Activated CD4-positive, alpha-beta T cell treated with anti-CD3 and anti-CD28 coated beads, Interleukin-2, amount 50 U/mL, for 4 hours (primary cell): ENCODE results near the gene TFCP2L1.
"Not testable (repeated sequence)": the region's sequence is repeated elsewhere in the genome, so short reads cannot be mapped to it uniquely, and the experiment has no call there.

ENCODE experiments used
- DNase-seq, 2 experiments: peaks; one replicate each; pipeline ENCODE4 v3.0.0-alpha.2; 2020

TFCP2L1 gene

DNA sequence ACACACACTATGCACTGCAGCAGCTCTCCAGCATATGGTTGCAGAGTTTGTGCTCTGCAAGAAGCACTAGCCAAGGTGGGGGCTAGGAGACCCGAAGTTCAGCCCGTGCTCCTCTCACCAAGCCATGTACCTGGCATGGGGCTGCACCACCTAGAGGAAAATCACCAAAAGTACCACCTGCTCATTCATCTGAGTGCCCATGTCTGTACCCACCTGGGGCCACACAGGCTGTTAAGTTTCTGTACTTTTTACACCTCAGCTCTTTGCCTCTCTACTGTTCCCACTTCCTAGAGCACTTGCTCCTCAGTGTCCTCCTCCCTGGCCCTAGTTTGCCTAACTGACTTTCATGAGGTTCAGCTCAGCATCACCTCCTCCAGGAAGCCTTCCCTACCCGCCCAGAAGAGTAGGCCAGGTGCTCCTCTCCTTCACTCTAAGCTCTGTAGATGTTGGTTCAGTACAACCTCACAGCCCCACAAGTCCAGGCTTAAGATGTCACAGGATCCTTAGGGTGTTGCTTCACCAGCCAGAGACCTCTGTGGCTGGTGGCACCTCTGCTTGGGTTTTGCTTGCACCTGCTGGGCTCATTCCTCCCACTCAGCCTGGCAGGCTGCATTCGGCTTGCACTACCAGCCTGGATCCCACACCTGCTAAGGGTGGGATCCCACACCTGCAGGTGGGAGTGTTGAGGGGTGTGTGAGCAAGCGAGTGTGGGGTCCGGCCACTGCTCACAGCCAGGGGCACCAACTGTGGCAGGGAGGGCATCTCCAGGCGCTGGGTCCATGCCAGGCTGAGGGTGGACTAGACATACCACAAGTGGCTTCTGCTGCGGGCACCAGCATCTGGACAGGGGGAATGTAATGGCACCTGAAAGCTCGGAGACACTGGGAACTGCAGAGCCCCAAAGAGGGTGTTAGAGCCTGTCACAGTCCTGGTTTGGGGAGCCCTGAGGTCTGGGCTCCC is 10.2 kb upstream of the TFCP2L1 start:
- no peak for DNase-seq

DNA sequence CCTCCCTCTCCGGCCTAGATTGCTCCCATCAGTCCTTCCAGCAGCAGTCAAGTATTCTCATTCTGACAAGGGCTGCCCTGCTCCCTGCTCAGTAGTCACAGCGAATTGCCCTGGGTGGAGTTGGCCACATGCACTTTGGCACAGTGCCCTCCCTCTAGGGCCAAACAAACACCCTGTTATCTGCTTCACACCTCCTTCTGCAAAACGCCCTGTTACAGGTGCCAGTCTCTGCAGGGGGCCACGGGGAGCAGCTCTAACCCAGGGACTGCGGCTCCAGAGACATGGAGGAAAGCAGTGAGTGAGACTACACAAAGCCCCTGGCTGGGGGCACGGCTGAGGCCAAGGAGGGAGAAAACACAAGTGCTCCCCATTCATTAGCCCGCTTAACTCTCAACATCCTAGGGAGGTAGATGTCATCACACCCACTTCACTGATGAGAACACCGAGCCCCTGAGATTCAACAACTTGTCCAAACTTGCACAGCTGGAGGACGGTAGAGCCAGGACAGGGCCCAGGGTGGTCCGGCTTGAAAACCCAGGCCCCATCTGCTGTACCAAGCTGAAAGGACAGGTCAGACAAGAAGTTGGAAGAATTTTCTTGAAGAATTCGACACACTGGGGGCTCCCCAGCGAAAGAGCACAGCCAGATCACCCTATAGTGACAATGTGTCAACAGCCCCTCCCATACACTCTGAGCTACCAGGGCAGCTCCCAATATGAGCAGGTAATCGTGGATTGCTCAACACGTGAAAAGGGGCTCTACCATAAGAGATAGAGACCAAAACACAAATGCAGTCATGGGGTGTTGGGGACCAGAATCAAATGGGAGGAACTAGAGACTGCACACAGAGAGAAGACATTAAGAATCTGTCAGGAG is 8.7 kb upstream of the TFCP2L1 start:
- no peak for DNase-seq

DNA sequence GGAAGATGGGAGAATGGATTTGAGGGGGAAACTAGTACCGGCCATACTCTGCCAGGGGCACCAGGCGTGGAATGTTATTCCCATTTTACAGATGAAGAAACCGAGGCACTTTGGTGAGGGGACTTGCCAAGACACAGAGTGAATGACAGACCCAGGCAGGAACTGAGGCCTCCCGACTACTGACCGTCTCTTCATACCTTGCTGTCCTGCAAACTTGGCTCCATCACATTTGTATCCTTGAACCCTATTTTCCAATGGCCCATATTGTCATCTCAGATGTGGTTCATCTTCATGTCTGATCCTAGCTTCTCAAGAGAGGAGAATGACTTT is 6.2 kb upstream of the TFCP2L1 start:
- DNase-seq: no peak

DNA sequence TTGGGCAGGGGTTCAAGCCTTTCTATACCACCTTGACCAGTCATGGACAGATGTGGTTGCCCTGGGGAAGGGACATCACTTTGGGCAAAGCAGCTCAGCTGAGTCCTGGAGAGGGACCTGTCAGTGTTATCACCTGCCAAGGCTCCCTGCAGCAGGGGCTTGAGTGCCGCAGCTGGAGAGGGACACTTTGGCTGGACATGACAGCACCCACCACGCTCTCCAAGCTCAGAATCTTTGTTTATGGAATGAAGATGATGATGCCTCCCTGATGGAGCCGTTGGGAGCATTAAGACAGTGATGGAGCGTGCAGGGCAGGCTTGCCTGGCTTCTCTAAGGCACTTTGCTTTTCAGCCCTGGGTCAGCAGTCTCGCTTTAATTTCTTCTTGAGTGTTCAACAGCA is 4.3 kb upstream of the TFCP2L1 start:
- no peak for DNase-seq

DNA sequence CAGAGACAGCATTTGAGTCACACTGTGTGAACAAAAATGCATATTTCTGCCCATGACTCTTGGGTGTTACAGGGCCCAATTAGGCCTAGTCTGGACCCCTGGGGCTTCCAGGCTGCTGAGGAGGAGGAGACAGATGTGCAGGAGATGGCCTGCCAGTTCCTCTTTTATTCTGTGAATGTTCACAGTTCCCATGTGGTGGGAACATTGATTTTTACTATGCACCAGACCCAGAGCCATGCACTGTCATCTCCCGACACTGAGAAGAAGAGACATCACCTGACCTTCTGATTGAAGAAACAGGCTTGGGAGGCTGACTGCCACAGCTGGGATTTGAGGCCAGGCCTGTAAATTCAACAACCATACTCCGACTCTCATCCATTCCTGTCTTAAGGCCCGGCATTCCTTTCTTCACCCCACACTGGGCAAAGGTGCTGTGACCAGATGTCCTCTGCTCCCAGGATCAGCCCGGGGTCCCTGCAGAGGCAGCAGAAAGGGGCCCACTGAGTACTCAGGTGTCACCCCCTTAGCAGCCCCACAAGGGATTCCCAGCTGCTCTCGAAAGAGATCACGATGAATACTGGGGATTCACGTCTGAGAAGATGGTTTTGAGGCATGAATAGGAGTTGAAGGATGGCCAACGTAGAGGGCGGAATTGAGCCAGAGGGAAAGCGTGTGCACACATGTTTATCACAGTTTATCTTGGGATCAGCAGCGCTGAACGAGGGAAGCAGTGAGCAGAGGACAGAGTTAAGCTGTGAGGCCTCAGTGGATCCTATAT is 3.6 kb upstream of the TFCP2L1 start:
- DNase-seq: no peak

DNA sequence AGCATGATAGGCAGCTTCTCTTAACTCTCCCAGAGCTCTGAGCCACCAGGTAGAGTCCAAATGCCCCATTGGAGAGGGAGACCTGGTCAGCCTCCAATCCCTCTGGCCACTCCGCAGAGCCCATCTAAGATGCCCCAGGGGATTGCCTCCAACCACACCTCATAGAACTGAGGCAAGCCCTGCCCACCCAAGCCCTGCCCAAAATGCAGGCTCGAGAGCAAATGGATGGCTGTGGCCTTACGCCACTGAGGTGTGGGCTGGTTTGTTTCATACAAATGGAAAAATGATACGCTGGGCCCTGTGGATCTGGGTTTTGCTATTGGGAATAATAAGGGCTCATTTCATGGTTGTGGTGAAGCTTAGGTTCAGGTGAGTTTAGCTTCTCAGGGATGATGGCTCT is 3.0 kb upstream of the TFCP2L1 start:
- no peak for DNase-seq

DNA sequence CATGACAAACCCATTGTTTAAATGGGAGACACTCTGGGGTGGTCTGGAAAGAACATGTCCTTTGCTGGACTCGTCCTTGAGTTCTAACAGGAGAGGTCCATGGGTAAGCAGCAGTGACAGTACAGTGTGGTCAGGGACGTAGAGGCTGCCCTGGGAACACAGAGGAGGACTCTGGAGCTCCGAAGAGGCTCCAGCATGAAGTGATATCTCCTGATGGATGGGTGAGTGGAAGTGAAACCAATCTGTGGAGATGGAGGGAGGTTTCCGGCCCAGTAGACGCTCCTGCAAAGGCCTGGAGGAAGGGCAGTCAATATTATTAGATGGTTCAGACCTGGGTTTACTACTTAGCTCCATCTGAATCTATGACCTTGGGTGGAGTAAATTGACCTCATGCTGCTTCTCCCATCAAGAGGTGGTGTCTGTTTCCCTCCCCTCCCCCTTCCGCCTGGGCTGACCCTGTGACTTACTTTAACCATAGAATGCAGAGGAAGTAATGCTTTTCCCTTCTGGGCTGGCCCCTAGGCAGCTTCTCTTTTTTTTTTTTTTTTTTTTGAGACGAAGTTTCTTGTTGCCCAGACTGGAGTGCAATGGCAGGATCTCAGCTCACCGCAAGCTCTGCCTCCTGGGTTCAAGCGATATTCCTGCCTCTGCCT is 2.3 kb upstream of the TFCP2L1 start:
- no peak for DNase-seq

DNA sequence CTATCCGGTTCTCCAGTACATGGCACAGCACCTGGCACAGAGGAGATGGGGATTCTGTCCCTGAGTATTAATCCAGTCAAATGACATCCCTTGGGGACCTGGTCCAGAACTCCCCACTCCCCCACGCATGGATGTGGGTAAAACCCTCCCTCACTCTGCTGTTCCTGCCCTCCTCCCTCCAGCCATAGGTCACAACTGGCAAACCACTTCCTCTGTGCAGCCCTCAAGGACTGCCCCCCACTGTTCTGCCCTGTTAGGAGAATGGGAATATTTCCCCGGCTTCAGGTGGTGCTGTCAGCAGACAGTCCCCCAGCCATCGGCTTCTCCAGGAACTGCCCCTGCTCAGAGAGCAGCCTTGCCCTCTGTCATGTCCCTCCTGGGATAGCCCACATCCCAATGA is 1.5 kb upstream of the TFCP2L1 start:
- DNase-seq: no peak

DNA sequence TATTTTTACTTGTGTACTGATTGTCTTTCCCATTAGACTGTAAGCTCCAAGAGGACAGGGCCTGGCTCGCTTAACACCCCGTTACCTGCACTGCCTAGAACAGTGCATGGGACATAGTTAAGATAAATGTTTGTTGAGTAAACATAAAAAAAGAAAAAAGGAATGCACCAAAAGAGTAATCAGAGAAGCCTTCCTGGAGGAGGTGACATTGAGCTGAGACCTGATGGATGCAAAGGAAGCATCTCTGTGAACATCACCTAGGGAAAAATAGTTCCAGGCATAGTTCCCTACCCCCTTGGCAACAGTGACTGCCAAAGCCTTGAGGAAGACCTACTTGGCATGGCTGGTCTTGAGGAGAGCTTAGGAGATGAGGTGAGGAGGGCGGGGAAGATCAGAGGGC is 924 bp upstream of the TFCP2L1 start:
- no peak for DNase-seq

DNA sequence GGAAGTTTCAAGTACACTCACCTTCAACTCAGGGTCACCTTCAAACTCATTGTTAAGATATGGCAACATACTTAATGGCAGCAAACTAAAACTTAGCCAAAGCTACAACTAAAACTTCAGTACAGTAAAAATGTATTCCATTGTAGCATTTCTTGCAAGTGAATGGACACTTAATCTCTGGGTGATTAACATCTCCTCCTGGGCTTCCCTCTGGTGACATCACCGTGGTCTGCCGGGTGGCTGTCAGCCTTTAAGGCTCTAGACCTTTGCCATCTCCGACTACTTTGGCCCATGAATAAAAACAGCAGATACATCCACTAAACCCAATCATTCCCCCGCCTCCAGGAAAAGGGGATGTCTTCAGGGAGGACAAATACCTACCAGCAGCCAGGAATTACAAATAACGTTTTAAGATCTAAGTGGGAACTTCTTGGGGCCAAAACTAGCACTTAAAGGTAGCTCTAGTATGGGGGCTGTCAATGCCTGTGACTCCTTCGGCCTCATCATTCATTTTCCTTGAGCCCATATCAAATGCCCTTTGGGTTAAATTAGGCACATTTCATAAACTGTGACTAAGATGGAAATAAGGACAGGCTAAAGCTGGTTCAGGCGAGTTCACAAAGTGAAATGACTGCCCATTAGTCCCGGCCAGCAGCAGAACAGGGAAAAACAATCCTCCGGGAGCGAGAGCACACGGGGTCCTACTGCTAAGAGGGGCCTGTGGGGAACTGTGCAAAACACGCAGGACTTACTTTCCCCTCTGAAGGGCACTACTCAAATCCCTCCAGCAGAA is 1.1 kb downstream of the TFCP2L1 start:
- DNase-seq: no peak

DNA sequence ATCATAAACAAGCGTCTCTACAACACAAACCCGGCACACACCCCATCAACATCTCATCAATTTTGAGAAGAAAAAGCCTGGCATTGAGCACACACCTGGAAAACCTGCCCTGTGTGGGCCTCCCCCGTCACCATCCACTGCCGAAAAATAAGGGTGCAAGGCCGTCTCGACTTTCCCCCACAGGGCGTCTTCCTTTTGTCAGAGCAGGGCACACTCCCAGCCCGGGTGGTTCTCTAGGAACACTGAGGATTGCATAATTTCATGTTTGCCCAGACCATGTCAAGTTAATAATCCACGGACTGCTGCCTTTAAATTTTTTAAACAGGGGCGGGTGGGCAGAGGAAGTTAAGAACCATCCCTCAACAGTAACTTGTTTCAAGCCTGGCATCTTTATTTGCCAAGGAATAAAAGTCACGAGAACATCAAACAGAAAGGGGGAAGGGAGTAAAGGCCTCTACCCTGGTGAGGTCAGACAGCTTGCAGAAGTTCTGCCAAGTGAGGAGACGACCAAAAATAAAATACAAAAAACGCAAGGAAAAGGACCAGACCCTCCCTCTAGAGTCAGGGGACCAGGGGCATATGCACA is 2.1 kb downstream of the TFCP2L1 start:
- no peak for DNase-seq

DNA sequence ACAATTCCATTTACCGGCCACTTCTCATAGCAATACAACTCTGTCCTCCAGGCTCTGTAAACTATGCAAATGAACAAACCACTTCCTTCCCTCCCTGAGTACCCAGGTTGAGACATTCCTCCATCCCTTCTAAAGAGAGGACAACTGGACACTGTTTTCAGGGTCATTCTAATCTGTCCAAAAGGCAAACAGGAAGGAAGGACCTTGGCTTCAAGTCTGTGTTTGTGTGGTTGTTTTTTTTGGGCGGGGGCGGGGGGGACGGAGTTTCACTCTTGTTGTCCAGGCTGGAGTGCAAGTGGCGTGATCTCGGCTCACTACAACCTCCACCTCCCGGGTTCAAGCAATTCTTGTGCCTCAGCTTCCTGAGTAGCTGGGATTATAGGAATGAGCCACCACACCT is 3.3 kb downstream of the TFCP2L1 start:
- DNase-seq: no peak

DNA sequence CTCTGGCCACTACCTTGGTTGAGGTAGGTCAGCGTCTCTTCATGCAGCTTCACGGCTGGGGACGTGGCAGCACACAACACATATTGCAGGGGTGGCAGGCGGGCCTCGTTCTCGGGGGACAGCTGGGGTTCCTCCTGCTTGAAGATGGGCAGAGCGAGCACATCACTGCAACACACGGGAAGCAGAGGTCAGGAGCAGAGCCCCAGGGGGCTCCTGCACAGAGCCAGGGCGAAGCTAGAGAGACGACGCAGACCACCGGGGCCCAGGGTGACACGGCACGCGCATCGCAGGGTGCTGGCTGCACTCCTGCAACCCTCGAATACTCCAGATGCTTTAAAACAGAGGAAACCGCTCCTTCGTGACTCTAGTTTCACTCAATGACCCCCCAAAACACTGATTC is 3.9 kb downstream of the TFCP2L1 start:
- DNase-seq: no peak

DNA sequence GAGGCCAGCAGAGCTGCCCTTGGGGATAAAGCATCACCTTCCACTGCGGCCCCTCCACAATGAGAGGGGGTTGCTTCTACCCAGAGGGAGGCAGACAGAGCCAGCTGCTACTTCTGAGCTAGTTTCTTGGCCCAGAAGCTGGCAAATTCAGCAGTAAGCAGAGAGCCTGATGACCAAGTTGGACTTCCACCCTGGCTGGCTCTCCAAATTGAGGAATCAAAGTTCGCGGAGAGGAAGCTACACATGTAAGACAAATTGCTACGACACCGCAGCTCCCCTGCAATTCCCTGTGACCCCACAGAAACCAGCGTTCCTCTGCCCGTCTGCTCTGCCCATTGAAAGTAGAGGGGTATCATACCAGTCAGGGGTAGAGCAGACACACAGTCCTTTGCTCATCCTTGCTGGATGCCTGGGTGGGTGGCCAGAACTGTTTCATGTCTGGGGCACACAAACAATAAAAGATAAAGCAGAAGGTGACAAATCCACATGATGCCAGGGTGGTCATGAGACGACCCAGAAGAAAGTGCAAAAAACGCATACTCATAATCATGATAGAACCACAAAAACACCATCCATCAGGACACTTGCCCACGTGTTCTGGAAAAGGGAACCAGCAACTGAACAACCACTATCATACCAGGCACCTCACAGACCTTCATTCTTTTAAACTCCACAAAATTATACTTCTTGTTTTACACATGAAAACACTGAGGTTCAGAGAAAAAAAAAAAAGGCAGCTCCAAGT is 5.4 kb downstream of the TFCP2L1 start:
- DNase-seq: no peak

DNA sequence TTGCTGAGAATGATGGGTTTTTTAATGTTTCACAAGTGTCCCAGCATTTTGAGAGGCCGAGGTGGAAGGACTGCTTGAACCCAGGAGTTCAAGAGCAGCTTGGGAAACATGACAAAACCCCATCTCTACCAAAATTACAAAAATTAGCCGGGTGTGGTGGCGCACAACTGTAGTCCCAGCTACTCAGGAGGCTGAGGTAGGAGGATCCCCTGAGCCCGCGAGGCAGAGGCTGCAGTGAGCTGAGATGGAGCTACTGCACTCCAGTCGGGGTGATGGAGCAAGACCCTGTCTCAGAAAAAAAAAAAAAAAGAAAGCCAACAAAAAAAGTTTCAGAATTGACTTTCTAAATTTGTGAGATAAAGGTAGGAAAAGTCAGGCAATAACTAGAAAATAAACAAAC is 8.7 kb downstream of the TFCP2L1 start:
- no peak for DNase-seq

DNA sequence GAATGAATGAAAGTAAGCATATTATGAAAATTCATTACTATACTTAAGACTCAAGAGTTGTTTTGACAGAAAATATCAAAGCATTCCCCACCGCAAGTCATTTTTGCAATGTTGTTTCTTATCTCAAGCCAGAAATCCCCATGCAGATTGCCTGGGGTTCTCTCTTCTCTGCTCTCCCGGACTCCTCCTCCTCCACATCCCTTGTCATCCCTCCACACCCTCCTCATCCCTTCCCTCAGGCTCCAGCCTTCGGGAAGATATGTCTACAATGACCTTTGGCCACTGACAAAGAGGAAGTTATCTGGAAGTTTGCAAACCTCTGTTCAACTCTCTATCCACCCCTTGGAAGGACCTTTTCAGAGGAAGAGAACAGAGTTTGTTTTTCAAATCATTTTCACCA is 11.9 kb downstream of the TFCP2L1 start:
- DNase-seq: no peak

DNA sequence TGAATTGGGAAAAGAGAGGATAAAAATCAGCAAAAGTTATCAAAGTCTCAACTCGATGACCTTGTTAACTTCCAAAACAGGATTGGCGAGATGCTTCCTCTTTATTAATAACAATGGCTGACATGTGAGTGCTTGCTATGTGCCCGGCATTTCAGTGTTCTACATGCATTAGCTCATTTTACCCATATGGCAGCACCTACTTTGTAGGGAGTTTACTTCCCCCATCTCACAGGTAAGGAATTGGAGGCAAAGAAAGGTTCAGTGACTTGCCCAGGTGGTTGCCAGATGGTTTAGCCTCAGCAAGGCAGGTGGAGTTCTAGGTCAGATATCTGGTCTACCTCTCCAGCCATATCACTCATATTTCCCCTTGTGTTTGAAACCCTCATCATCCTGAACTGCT is 12.4 kb downstream of the TFCP2L1 start:
- DNase-seq: no peak

DNA sequence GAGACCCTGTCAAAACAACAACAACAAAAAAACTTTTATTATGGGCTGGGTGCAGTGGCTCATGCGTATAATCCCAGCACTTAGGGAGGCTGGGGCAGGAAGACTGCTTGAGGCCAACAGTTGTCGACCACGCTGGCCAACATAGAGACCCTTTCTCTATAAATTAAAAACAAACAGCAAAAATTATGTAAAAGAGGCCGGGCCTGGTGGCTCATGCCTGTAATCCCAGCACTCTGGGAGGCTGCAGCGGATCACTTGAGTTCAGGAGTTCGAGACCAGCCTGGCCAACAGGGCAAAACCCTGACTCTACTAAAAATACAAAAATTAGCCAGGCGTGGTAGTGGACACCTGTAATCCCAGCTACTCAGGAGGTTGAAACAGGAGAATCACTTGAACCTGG is 15.6 kb downstream of the TFCP2L1 start:
- DNase-seq: not testable (repeated sequence)

DNA sequence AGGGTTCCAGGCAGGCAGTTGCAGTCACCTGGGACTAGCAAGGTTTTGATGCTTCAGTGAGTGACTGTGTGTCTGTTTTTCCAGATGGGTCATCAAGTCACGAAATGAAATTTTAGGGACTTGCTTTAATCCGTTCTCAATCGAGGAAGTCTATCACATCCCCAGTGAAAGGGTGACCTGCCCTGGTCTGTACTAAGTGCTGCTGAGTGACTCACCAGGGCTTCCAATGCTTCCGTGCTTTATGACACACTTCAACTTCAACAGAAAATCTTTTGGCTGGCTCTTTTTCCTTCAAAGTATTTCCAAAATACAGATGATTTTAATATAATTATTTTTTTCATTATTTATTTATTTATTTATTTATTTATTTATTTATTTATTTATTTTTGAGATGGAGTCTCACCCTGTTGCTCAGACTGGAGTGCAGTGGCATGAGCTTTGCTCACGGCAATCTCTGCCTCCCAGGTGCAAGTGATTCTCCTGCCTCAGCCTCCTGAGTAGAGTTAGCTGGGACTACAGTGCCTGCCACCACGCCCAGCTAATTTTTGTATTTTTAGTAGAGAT is 18.4 kb downstream of the TFCP2L1 start:
- no peak for DNase-seq

DNA sequence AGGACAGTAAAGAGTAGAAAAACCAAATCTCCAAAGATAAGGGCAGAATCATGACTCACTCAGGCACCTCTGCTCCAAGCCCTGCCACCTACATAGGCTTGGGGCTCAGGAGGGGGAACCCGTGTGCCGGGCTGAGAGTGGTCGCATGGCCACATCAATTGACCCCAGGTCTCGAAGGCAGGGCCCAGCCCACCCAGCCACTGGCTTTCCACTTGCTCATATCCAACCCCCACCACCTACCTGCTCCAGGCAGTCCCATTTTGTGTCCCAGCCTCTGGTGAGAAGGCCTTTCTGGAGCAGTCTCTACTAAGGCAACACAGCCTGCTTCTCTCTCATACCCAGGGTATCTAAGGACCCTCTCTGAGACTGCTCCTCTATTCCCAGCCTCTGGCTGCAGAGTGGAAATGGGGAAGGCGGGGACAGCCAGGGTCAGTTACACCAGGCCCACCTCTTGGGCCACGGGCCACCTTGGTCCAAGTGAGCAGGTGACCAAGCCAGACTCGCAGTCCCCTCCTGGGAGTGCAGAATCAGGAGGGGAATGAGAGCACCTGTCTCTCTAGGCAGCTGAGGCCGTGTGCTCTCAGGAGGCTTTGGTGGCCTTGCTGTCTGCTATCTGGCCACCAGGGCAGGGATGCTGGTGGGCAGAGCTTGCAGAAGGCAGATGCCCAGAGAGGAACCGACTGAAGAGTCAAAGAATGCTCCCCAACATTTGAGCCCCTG is 20.8 kb downstream of the TFCP2L1 start:
- DNase-seq: no peak
